Fibroblast of lung (primary cell): ENCODE results near the gene FOXC1.

Experiments
- CTCF ChIP-seq, 2 donors: IDR thresholded peaks in 1 of 2; conservative IDR thresholded peaks in 1 of 2; 1 replicate in 1 of 2; 2 replicates in 1 of 2; pipeline ENCODE4 v1.5.1; 2011 to 2012; ENCODE audit warnings: low read length in 2 of 2, control low read depth in 1 of 2, inconsistent platforms in 1 of 2, low read depth in 1 of 2, mild to moderate bottlenecking in 1 of 2
- EZH2 ChIP-seq: IDR thresholded peaks from 2 replicates; pipeline ENCODE4 v1.5.1; 2012; ENCODE audit warnings: low read length, control low read depth, mild to moderate bottlenecking; ENCODE audit errors: missing control alignments

DNA sequence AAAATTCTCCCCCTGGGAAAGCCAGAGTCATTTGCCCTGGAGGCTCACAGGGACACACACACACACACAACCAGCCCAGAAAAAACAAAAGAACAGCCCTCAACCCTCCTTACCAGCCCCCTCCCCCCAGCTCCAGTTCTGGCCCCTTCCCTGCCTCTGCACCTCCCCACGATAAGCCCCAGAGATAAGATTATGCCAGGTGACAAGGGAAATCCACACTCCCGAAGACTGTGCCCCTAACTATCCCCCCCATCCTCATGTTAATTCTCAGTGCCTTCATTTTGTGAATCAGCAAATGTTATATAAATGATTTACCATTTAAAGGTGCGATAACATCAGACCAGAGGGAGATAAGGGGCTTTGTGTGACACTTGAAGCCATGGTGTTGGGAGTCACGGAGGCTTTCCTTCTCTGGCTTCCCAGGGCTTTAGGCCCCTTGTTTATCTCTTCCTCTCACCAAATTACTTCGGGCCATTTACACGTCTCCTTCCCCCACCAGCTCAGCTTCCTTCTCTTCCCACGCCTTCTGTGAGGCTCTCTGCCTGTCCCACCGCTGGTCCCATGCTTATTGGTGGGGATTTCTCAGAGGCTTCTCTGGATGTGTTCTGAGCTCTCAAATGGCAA is 12.5 kb upstream of the FOXC1 start:
- TF ChIP-seq EZH2 (no peak), CTCF (conservative IDR thresholded peaks at IDR 0.05 in 1 of 2, IDR thresholded peaks at IDR 0.05 in 1 of 2; ENCODE audit: low read depth in 1 of 2, low read length in 2 of 2) (no peak)
